ENCODE measurements around the gene CHST7.
"Not testable (repeated sequence)": the region's sequence is repeated elsewhere in the genome, so short reads cannot be mapped to it uniquely, and the experiment has no call there.

Gene CHST7

GRCh38 chrX:46573331-46573891 lies at the start of gene CHST7:
Gene CHST7 (plus strand): TSS chrX:46573765. CDS start chrX:46573932, 167 bp downstream.
- DNase-seq (ENCODE audit: low read depth in 2 of 2): peak; percentile 35 to 56

GRCh38 chrX:46528640-46529039 lies 44.9 kb upstream of the CHST7 start:
- DNase-seq (ENCODE audit: low read depth in 2 of 2): not testable (repeated sequence)

DNA sequence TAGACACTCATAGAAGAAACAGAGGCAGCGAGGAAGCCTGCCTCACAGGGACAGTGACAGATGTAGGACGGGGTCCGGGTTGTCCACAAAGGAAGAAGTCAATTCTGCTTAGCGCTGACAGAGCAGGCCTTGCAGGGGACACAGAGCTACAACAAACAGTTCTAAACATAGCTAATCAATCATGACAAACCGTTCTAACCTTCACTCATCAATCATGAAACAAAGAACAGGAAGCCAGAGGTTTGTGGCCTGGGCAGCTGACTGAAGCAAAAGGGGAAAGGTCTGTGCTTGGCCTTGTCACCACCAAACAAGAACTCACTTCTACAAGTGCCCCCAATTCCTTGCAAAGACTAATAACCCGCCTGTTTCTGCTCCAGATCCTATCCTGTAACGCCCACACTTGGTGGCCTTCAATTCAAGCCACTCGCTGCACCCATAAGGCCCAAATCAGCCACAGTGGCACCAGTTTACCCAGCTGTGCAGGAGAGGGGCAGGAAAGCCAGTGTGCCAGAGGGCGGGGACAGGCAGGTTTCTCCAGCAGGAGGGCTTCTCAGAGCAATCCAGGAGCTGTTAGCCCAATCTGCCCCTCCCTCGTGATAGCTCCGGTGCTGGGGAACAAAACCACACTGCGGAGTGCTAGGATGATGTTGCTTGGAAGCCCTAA lies 43.7 kb upstream of the CHST7 start:
- DNase-seq (ENCODE audit: low read depth in 2 of 2): not testable (repeated sequence)

DNA sequence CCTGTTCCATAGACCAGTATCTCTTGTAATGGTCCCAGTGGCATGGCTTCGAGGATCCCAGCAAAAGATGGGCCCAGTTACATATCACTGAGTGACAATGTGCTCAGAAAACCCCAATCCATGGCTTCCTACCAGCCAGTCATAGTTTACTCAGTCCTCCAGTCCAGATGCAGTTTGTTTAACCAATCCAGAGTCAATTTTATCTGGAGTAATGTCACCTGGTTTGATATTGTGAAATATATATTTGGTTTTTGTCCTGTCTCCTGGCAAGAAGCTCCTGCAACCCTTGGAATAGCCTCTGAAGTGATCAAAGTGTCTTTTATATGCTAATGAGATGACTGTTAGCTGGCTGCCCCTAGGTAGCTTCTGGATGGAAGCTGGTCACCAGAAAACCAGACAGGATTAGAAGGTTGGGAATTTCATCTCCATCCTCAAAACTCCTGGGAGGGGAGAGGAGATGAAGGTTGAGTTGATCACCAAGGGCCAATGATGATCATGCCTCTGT lies 43.1 kb upstream of the CHST7 start:
- not testable (repeated sequence) for DNase-seq (ENCODE audit: low read depth in 2 of 2)

GRCh38 chrX:46531442-46531841 lies 42.1 kb upstream of the CHST7 start:
- DNase-seq (ENCODE audit: low read depth in 2 of 2): no peak

DNA sequence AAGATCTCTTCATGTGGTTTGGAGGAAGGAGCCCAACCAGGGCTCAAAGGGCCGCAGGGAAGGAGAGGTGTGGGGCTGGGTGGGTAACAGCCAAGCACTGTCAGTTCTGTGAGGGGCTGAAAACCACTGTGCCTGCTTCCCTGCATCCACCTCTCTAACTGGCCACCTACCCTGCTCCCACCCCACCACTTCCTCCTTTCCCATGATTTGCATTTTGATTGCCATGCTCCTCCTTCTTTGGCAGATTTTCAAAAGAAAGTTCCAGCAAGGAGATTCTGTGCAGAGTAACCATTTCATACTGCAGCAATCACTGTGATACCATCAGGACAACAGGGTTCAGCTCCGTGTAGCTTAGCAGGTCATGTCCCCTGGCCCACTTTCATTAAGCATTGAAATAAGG lies 30.1 kb upstream of the CHST7 start:
- DNase-seq (ENCODE audit: low read depth in 2 of 2): no peak

DNA sequence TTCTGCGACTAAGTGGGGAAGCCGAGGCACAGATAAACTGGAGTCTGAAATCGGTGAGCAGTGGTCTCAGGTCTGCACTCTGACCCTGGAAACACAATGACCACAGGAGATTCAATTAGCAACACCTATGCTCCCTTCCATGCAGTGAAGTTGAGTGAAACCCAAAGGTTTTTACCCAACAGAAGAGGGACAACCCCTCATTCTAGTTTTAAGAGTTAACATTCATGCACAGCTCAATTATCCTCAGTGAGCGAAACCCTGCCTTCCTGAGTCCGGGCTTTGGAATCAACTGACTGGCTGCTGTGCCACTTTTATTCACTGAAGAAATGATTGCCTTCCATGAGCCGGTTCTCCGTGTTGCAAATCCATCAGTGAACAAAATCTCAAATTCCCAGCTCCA lies 29.0 kb upstream of the CHST7 start:
- not testable (repeated sequence) for DNase-seq (ENCODE audit: low read depth in 2 of 2)

DNA sequence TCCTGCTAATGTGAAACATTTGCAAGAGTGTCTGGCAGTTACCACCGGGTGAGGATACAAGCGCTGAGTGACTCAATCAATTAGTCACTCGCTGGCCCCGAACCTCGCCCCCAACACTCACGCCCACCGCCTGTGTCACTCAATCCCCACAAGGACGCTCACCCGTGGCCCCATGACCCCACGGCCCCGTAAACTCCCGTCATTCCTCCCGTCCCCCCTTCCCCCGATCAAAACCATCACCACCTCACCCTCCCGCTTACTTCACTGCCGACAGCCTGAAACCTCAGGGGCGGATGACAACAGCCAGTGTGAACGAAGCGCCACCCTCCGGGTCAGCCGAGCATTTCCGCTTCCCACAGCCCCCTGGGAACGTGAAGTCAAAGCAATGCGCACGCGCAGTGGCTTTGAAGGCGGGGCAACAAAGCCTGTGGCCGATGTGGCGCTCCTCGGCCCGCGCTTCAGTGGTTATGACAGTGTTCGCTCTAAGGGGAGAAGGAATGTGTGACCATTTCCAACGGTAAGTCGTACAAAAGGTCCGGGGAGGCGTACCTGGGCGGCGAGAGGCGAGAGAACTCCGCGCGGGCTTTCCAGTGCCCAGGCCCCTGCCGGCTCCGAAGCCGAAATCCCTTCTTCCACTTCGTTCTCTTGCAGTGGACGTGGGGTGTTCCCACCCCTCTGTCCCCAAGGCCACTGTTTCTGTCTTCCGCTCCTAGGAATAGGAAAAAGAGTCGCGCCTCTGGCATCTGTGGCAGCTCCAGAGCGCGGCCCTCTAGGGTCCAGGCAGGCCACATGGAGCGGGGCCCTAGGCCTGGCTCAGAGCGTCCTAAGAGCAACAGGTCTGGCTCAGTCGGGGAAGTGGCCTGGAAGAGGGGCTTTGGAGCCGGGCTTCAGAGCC lies 28.2 kb upstream of the CHST7 start, which contains the start of gene ZNF674:
Gene ZNF674, minus strand, starts transcription at position 311 of the 895 bp plus-strand sequence. CDS start 3,334 bp downstream, outside the sequence.
- DNase-seq (ENCODE audit: low read depth in 2 of 2): peak; percentile 87

GRCh38 chrX:46547857-46548256 lies 25.7 kb upstream of the CHST7 start:
- no peak for DNase-seq (ENCODE audit: low read depth in 2 of 2)

- no peak for DNase-seq (ENCODE audit: low read depth in 2 of 2)
These were observed 23.7 kb upstream of the CHST7 start for GRCh38 chrX:46549914-46550313.

GRCh38 chrX:46551494-46552128 lies 22.0 kb upstream of the CHST7 start:
- no peak for DNase-seq (ENCODE audit: low read depth in 2 of 2)

DNA sequence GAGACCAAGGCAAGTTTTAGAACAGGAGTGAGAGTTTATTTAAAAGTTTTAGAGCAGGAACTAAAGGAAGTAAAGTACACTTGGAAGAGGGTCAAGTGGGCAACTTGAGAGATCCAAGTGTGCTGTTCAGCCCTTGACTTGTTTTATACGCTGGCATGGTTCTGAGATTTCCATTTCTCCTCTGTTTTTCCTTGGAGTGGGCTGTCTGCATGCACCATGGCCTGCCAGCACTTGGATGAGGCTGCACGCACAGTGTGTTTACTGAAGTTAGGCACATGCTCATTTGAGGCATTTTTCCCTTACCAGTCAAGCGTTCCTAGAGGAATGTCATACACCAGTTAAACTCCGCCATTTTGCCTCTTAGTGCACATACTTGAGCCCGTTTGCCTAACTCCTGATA lies 19.6 kb upstream of the CHST7 start:
- DNase-seq (ENCODE audit: low read depth in 2 of 2): no peak

DNA sequence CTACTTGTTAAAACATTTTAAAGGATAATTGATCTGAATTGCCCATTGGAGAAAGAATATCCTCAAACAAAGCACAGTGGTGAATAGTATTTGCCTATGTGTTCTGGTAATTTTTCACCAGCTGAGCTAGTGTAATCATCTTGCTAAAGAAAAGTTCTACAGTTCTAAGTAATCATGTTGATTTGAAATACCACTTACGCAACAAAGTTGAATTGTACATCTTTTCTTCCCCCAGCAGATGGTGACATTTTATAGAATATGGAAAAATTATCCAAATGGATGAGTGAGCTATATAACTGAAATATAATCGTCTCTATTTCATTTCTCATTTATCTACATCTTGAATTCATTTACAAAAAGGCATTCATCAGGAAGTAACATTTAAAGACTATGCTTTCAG lies 18.6 kb upstream of the CHST7 start:
- DNase-seq (ENCODE audit: low read depth in 2 of 2): no peak

- DNase-seq (ENCODE audit: low read depth in 2 of 2): no peak
These were observed 14.5 kb upstream of the CHST7 start for GRCh38 chrX:46559062-46559461.

DNA sequence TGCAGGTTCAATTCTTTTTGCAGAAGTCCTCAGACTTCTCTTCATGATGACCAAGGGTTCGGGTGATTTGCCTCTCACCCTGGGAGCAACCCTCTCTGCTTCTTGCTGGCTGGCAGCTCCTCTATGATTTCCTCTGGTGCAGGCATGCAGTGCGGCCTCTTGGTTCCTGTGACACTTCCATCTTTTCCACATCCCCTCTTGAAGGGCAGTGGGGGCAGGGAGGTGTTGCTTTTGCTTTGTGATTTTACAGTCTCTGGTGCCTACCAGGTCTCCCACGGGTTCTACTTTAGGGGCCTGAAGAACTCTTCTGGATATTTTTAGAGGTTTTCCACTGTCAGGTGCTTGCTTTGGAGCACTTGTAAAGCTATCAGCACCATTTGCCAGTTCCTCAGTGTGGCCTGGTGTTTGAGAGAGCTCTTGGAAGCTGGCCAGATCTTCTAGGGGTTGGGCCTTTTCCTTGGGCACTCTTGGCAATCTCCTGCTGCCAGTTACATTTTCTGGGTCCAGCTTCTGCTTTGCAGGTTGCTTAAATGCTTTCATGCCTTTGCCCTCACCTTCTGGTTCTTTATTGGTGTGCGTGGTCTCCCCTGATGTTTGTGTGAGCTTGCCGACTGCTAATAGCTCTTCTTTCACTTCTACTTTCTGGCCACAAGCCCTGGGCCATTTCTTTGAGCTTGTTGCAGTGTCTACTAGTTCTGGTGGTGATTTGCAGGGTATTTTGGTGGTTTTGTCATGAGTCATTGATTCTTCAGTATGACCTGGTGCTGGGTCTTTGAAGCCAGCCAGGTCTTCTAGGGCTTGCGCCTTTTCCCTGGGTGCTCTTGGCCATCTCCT lies 11.5 kb upstream of the CHST7 start:
- no peak for DNase-seq (ENCODE audit: low read depth in 2 of 2)

DNA sequence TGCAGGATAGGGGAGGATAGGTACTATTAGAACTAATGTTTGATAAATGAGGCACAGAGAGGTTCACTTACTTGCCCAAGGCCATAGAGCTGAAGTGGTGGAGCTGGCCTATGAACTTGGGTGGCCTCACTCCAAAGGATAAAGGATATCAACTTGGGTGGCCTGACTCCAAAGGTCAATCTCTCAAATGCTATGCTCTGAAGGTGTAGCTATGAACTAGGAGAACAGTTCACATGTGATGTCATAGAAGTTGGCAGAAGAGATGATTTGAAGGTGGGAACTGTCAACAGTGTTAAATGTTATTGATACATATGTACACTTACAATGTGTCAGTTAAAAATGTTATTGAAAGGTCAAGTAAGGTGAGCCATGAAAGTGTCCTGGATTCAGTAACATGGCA lies 6.2 kb upstream of the CHST7 start:
- no peak for DNase-seq (ENCODE audit: low read depth in 2 of 2)

GRCh38 chrX:46569621-46570020 lies 3.9 kb upstream of the CHST7 start:
- DNase-seq (ENCODE audit: low read depth in 2 of 2): no peak

- peak in 1 of 2 donors; percentile 23 for DNase-seq (ENCODE audit: low read depth in 2 of 2)
These were observed 1.9 kb upstream of the CHST7 start for GRCh38 chrX:46571423-46572339.

- DNase-seq (ENCODE audit: low read depth in 2 of 2): peak in 1 of 2 donors; percentile 28
These were observed 1.1 kb upstream of the CHST7 start for GRCh38 chrX:46572340-46572936.

Measured in stimulated activated CD4-positive, alpha-beta T cell treated with anti-CD3 and anti-CD28 coated beads, Interleukin-4, amount 100 ng/mL, for 48 hours (primary cell).